C4-2B (cell line): Measurements from ENCODE around the gene SORCS1.

Source experiments
- ZFX ChIP-seq: fragments of 450-650 bp; IDR thresholded peaks from 2 replicates; pipeline ENCODE4 v1.6.1; 2017
- TF ChIP-seq, protein P1 (sequence below): fragments of 450-650 bp; conservative IDR thresholded peaks from 2 replicates; pipeline ENCODE4 v1.5.1; 2017; ENCODE audit warnings: mild to moderate bottlenecking

DNA sequence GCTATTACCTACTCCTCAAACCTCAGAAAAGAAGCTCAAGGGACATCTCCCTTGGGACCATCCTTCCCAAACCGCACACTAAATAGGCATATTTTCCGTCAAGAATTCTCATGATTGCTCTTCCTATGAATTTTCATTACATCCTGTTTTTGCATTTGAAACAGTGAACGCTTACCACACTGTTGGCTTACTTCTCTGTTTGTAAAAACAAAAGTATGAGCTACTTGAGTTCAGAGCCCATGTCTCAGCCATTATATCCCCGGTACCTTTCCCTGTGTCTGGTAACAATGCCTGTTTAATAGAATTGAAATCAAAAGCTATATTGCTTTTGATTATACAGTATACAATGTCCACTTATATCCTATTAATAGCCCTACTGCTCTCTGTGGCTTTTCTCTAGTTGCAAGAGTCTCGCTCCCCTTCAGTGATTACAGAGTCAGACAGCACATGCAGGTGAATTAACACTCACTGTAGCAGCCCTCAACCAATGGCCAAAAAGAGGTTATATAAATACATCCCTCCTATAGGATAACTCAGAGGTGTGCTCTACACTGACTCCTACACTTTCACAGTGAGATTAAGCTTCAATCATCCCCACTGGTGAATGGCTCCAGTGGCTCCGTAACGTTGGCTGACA, 264.4 kb downstream of the SORCS1 start:
- TF ChIP-seq, protein P1, sequence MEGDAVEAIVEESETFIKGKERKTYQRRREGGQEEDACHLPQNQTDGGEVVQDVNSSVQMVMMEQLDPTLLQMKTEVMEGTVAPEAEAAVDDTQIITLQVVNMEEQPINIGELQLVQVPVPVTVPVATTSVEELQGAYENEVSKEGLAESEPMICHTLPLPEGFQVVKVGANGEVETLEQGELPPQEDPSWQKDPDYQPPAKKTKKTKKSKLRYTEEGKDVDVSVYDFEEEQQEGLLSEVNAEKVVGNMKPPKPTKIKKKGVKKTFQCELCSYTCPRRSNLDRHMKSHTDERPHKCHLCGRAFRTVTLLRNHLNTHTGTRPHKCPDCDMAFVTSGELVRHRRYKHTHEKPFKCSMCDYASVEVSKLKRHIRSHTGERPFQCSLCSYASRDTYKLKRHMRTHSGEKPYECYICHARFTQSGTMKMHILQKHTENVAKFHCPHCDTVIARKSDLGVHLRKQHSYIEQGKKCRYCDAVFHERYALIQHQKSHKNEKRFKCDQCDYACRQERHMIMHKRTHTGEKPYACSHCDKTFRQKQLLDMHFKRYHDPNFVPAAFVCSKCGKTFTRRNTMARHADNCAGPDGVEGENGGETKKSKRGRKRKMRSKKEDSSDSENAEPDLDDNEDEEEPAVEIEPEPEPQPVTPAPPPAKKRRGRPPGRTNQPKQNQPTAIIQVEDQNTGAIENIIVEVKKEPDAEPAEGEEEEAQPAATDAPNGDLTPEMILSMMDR, result no peak
- TF ChIP-seq ZFX, result no peak
